ENCODE results near the gene MST1. TPM values are rescaled to one million over a fixed set of nuclear protein-coding genes. Genes with fewer than 3 reads are reported as not detected.
A peak's percentile ranks its signal among the peaks of the same experiment; 100 is the strongest.

Gene MST1
- total RNA-seq, 1 experiment from 2014 or later, result 0.10 TPM

DNA sequence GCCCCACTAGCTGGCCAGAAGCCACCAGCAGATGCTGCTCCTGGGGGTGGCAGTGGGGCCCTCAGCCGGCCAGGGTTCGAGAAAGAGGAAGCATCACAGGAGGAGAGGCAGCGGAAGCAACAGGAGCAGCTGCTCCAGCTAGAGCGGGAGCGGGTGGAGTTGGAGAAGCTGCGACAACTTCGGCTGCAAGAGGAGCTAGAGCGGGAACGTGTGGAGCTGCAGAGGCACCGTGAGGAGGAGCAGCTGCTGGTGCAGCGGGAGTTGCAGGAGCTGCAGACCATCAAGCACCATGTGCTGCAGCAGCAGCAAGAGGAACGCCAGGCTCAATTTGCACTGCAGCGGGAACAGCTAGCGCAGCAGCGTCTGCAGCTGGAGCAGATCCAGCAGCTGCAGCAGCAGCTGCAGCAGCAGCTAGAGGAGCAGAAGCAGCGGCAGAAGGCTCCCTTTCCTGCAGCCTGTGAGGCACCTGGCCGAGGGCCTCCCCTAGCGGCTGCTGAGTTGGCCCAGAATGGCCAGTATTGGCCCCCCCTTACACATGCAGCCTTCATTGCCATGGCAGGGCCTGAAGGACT lies 32.6 kb downstream of the MST1 start:
- DNase-seq (ENCODE audit: low spot score), result no peak

DNA sequence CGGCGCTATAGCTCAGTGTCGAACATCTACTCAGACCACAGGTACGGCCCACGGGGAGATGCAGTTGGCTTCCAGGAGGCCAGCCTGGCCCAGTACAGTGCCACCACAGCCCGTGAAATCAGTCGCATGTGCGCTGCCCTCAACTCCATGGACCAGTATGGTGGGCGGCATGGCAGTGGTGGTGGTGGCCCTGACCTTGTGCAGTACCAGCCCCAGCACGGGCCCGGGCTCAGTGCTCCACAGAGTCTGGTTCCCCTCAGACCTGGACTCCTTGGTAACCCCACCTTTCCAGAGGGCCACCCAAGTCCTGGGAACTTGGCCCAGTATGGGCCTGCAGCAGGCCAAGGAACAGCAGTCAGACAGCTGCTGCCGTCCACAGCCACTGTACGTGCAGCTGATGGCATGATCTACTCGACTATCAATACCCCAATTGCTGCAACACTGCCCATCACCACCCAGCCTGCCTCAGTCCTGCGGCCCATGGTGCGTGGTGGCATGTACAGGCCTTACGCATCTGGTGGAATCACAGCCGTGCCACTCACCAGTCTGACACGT lies 33.5 kb downstream of the MST1 start:
- DNase-seq (ENCODE audit: low spot score), result no peak

DNA sequence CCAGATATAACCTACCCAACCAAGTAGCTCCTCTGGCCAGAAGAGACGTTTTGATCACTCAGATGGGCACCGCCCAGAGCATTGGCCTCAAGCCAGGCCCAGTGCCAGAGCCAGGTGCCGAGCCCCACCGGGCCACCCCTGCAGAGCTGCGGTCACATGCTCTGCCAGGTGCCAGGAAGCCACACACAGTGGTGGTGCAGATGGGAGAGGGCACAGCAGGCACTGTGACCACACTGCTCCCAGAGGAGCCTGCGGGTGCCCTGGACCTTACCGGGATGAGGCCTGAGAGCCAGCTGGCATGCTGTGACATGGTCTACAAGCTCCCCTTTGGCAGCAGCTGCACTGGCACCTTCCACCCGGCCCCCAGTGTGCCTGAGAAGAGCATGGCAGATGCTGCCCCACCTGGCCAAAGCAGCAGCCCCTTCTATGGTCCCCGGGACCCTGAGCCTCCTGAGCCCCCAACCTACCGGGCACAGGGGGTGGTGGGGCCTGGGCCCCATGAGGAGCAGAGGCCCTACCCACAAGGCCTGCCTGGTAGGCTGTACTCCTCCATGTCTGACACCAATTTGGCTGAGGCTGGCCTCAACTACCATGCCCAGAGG lies 34.2 kb downstream of the MST1 start:
- no peak for DNase-seq (ENCODE audit: low spot score)

DNA sequence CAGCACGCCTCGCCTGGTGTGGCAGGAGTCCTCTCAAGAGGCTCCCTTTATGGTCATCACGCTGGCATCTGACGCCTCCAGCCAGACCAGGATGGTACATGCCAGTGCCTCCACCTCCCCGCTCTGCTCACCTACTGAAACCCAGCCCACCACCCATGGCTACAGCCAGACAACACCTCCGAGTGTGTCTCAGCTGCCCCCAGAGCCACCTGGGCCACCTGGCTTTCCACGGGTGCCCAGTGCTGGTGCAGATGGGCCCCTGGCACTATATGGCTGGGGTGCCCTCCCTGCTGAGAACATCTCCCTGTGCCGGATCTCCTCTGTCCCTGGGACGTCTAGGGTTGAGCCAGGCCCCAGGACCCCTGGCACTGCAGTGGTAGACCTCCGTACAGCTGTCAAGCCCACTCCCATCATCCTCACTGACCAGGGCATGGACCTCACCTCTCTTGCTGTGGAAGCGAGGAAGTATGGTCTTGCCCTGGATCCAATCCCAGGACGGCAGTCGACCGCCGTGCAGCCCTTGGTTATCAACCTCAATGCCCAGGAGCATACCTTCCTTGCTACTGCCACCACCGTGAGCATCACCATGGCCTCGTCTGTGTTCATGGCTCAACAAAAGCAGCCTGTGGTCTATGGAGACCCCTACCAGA lies 35.0 kb downstream of the MST1 start:
- no peak for DNase-seq (ENCODE audit: low spot score)

DNA sequence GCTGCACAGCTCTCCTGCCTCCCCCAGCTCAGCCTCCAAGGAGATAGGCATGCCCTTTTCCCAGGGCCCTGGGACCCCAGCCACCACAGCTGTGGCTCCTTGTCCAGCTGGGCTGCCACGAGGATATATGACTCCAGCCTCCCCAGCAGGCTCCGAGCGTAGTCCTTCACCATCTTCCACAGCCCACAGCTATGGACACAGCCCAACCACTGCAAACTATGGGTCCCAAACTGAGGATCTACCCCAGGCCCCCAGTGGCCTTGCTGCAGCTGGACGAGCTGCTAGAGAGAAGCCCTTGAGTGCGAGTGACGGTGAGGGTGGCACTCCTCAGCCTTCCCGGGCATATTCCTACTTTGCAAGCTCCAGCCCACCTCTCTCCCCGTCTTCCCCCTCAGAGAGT lies 35.7 kb downstream of the MST1 start:
- DNase-seq (ENCODE audit: low spot score), result no peak

DNA sequence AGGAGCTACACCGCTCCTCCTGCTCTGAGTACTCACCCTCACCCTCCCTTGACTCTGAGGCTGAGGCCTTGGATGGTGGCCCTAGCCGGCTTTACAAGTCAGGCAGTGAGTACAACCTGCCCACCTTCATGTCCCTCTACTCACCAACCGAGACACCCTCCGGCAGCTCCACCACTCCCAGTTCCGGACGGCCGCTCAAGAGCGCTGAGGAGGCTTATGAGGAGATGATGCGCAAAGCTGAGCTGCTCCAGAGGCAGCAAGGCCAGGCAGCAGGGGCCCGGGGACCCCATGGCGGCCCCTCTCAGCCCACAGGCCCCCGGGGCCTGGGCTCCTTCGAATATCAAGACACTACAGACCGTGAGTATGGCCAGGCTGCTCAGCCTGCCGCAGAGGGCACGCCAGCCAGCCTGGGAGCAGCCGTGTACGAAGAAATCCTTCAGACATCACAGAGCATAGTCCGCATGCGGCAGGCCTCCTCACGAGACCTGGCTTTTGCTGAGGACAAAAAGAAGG lies 36.3 kb downstream of the MST1 start:
- no peak for DNase-seq (ENCODE audit: low spot score)

DNA sequence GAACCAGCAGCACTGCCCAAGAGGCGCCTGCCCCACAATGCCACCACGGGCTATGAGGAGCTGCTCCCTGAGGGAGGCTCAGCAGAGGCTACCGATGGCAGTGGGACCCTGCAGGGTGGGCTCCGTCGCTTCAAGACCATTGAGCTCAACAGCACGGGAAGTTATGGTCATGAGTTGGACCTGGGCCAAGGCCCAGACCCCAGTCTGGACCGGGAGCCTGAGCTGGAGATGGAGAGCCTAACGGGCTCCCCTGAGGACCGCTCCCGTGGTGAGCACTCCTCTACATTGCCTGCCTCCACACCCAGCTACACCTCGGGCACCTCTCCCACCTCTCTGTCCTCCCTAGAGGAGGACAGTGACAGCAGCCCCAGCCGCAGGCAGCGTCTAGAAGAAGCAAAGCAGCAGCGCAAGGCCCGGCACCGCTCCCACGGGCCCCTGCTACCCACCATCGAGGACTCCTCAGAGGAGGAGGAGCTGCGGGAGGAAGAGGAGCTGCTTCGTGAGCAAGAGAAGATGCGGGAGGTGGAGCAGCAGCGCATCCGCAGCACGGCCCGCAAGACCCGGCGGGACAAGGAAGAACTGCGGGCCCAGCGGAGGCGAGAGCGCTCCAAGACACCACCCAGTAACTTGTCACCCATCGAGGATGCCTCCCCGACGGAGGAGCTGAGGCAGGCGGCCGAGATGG lies 36.9 kb downstream of the MST1 start:
- no peak for DNase-seq (ENCODE audit: low spot score)

DNA sequence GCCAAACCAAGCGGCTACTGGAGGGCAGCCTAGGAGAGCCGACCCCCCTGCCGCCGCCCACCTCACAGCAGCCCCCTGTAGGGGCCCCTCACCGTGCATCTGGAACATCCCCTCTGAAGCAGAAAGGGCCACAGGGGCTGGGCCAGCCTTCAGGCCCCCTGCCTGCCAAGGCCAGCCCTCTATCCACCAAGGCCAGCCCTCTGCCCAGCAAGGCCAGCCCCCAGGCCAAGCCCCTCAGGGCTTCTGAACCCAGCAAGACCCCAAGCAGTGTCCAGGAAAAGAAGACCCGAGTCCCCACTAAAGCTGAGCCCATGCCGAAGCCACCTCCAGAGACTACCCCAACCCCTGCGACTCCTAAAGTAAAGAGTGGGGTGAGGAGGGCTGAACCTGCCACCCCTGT lies 38.6 kb downstream of the MST1 start:
- no peak for DNase-seq (ENCODE audit: low spot score)

DNA sequence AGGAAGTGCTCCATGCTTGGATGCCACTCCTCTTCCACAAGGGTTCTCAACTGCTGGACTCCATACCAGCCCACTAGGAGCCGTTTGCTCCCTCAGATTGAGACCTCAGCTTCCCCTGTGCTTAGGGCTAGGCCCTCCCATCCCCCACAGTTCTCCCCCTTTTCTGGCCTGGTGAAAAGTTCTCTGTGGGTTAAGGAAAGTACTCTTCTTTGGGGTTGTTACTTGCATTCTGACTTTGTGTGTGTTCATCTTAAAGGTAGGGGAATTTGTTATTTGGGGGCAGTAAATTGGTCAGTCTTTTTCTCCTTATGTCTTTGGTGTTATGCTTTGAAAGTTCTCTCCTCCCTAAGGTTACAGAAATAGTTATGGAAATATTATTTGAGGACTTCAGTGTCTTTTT lies 39.1 kb downstream of the MST1 start:
- no peak for DNase-seq (ENCODE audit: low spot score)

DNA sequence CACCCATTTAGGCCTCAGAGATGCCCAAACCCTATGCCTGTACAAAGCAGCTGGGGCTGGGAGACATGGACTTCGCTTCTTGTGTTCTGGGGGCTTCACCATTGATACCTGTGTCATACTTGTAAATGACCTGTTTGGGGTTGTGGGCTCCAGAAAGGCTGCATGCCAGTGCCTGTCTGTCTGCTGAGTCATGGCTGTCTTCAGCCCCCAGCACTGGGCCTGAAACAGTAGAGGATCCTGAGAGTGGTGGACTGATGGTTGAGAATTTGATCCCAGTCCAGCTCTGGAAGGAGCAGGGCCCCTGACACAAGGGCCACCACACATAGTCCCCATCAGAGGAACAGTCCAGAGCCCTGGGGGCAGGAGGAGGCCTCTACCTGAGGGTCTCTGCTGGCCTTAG lies 39.7 kb downstream of the MST1 start:
- no peak for DNase-seq (ENCODE audit: low spot score)

DNA sequence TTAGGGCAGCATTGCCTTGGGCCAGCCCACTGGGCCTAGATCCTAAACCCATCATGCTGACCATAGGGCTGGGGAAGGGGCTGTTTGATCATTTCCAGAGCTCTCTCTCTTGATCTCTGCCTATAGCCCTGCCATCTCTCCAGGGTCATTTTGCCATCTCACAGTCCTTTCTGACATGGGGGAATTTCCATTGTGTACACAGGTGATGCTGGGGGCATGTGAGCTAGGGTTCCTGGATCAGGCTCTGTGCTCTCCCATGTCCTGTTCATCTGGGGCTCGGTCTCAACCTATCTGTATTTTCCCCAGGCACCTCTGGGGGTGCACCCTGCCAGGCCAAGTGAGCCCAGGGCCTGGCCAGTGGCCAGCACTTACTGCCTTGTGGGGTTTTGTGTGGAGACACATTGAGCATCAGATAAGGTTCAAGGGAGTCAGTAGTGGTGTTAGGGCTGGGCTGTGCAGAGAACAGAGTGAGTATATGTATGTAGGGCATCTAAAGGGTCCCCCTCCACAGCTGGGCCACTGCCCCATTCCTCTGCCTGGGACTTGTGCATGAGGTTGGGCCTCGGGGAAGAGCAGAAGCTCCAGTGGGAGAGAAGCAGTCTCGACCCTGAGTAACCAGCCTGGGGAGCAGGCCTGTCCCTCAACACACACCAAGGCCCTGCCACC lies 40.8 kb downstream of the MST1 start:
- DNase-seq (ENCODE audit: low spot score), result no peak

DNA sequence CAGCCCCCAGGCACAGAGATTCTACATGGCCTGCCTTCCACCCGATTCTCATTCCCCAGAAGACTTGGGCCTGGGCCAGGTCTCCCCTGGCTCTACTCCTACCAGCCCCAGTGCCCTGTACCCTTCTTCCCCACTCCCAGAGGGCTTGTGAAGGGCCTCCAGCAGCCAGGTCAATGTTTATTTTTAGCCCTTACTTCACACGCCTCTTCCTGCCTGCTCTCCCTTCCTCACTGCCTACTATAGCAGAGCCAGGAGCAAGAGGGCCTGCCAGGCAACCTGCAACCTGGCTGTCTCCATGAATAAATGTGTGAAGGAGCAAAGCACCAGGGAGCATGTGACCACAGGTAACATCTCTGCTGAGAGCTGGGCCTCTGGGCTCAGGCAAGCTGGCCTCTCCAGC lies 41.5 kb downstream of the MST1 start:
- DNase-seq (ENCODE audit: low spot score), result no peak

DNA sequence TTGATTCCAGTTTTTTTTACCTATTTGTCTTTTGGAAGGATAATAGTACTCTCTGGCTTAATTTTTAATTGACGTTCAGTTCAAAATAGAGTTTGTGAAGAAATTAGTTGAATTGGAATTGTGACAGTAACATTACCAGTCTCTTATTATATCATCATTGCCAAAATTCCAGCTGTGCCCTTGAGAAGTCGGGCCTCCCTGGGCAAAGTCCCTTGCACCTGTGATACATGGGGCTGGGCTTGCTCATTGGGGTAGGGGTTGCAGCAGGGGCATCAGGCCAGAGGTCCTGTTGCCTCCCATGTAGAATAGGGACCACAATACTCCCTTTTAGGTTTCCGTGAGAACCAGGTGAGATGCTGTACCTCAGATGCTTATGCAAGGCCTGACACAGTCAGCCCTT lies 43.0 kb downstream of the MST1 start:
- no peak for DNase-seq (ENCODE audit: low spot score)

DNA sequence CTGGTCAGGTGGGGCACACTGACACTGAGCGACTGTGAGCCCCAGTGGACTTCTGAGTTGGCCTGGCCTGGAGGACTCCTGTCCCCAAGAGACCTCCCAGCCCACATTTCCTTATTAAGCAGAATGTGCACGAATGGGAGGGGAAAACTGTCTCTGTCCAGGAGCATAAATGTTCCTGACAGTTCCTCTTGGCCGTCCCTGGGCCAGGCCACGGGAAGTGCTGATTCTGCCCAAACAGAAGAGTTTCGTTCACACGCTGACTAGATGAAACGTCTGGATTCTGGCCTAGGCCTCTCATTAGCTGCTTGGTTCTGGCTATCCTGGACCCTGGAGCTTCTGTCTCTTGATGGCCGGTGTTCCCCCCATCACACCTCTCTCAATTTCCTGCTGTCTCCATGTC lies 44.6 kb downstream of the MST1 start:
- DNase-seq (ENCODE audit: low spot score), result no peak

DNA sequence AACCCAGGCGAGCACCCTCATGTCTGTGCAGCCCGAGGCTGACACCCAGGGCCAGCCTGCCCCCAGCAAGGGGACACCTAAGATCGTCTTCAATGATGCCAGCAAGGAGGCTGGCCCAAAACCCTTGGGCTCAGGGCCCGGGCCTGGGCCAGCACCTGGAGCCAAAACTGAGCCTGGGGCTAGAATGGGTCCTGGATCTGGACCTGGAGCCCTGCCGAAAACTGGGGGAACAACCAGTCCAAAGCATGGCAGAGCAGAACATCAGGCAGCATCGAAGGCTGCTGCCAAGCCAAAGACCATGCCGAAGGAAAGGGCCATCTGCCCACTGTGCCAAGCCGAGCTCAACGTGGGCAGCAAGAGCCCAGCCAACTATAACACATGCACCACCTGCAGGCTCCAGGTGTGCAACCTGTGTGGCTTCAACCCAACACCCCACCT lies 46.5 kb downstream of the MST1 start:
- DNase-seq (ENCODE audit: low spot score), result no peak

DNA sequence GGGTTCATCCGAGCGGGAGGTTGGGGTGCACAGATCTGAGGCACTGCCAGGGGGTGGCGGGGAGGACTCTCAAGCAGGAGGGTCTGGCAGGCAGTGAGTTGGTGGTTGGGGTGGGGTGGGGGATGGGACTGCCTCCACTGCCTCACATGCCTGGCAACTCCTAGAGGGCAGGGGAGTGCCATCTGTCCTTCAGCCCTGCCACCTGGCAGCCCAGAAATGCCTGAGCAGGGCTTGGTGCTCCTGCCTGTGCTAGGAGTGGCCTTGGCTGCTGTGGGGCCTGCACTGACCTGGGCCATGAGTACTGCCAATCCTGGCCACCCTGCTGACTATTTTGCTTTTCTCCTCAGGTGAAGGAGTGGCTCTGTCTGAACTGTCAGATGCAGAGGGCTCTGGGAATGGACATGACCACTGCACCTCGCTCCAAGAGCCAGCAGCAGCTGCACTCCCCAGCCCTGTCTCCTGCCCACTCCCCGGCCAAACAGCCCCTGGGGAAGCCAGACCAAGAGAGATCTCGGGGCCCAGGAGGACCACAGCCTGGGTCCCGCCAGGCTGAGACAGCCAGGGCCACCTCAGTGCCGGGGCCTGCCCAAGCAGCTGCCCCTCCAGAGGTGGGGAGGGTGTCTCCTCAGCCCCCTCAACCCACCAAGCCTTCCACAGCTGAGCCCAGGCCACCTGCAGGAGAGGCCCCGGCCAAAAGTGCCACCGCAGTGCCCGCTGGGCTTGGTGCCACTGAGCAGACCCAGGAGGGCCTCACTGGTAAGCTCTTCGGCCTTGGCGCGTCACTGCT lies 47.2 kb downstream of the MST1 start:
- DNase-seq (ENCODE audit: low spot score), result no peak

DNA sequence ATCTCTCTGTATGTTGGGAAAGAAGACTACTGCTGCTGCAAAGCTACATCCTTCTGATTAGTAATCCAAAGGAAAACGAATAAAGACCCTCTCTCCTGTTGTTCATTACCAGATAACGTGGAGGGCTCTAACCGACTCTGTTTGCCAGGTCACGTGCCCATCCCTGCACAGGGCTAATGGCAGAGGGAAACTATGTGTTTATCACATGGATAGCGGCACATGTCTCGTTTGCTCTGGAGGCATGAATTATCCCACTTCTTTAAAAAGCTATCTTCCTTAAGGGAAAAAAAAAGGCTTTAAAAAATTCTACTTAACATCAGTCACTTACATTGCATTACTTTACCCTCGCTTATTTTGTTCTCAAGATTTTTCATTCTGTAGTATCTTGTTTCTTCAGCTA lies 48.0 kb downstream of the MST1 start:
- no peak for DNase-seq (ENCODE audit: low spot score)

DNA sequence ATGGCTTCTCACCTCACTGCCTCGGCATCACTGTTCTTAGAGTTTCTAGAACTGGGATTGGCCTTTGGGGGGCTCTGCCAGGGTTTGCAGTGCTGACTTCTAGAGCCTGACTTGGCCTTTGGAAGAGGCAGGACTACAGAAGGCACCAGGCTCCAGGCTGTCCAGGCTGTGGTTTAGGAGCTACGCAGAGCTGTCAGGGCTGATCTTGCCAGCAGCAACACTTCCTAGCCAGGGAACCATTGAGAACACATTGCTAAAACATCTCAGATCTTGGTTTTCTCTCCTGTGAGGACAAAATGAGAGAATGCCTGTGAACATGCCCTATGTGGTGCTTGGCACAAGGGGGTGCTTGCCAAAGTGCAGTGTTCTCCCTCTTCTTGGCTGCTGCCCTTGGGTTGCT lies 49.7 kb downstream of the MST1 start:
- DNase-seq (ENCODE audit: low spot score), result no peak

DNA sequence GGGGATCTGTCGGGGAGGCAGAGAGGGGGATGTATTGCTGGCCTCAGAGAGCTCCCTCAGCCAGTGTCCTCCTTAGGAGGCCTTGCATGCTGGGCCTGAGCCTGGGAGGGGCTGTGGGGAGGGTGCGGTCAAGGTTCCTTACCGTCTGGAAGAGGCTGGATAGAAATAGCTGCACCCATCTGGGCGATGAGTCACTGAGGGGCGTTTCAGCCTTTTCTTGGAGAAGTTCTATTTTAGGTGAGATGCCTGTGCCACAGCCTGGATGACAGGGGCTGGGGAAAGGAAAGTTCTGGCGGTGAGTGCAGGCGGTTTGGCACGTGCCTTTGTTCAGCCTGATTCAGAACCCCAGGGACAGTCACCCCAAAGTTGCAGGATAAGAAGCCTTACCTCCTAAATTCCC lies 50.8 kb downstream of the MST1 start:
- DNase-seq (ENCODE audit: low spot score), result peak; percentile 80

DNA sequence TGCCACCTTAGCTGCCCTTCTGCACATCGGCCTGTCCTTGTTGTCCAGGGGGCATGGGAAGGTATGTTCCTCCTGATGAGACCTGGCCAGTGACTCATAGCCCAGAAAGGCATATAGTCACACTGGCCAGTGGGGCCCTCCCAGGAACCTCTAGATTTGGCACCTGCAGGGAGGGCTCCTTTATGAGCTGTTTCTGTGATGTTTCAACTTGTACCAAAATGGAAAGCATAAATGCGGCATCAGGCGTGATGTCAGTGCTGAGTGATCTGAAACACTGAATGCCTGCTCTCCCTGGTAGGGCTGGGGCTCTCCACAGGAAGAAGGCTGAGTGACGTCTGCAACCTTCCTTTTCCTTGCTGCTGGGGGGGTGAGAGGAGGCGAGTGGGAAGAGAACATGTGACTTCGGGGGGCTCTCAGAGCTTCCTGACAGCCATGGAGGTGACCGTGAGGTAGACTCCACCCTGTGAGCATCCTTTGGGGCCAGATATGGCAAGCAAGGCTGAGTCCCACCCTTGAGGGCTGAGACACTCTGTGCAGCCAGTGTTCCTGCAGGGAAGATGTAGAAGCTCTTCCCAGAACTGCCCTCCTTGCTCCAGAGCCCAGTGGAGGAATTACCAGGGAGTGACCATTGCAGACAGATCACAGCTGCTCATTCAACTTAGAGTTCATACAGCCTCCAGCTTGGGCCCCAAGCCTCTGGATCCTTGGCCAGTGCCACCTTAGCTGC lies 52.2 kb downstream of the MST1 start:
- DNase-seq (ENCODE audit: low spot score), result no peak

DNA sequence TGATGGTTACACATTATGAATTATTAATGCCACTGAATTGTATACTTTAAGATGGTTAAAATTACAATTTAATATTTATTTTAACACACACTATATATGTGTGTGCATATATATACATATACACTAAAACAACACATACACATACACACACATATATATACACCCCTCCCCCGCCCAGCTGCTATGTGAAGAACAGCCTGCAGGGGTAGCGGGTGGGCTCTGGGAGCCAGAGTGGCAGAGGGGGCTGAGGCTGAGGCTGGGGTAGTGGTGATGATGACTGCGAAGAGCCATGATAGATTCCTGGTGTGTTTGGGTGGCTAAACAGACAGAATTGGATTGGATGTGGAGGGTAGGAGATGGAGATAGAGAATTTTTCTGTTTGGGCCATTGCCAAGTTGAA lies 54.5 kb downstream of the MST1 start:
- no peak for DNase-seq (ENCODE audit: low spot score)
